PC-3 (cell line): ENCODE data around the gene CRAMP1. TPM values are rescaled to one million over a fixed set of nuclear protein-coding genes. Genes with fewer than 3 reads are reported as not detected.

Experiments used
- ATAC-seq: fragments of 200-7000 bp; cut with Tn5 transposase; 2 replicates; pipeline ENCODE4 v1.9.1; 2020; ENCODE audit warnings: mild to moderate bottlenecking, moderate library complexity
- BruUV-seq: library from RNA; stranded (reverse); fragments of 400-500 nt; replicated peaks from 2 replicates; lab custom pipeline; 2021; lab: Mats Ljungman, UMichigan
- CTCF ChIA-PET: fragments of 300-600 bp; sonication (Branson Sonifier 250); formaldehyde crosslinking; loops from one replicate; lab custom pipeline; 2022; ENCODE audit warnings: antibody characterized with exemption; lab: Charles Lee
- POLR2A ChIA-PET: fragments of 300-600 bp; sonication (Branson Sonifier 250); formaldehyde crosslinking; loops from one replicate; lab custom pipeline; 2022; ENCODE audit warnings: antibody characterized with exemption; ENCODE audit not compliant: unreplicated experiment; lab: Charles Lee
- DNase-seq: peaks from one replicate; pipeline ENCODE4 v3.0.0-alpha.2; 2015
- H2AFZ ChIP-seq: fragments of 300-600 bp; sonication (generic); 2 replicates; pipeline ENCODE4 v1.6.0; 2016; ENCODE audit warnings: antibody characterized with exemption, low read length
- H3F3A ChIP-seq: fragments of 300-600 bp; sonication (generic); one replicate; pipeline ENCODE4 v1.6.0; 2017; ENCODE audit warnings: antibody characterized with exemption, low read length, control low read depth, mild to moderate bottlenecking; ENCODE audit not compliant: unreplicated experiment
- H3K27ac ChIP-seq: fragments of 300-600 bp; sonication (generic); 2 replicates; pipeline ENCODE4 v1.5.1; 2016; ENCODE audit warnings: mild to moderate bottlenecking, low read length
- H3K27me3 ChIP-seq: fragments of 300-600 bp; sonication (generic); 2 replicates; pipeline ENCODE4 v1.6.1; 2016; ENCODE audit warnings: low read length, mixed read lengths
- H3K36me3 ChIP-seq: fragments of 300-600 bp; sonication (generic); 2 replicates; pipeline ENCODE4 v1.6.1; 2016; ENCODE audit warnings: low read depth, mixed run types, low read length, mixed read lengths
- H3K4me1 ChIP-seq: fragments of 300-600 bp; sonication (generic); 2 replicates; pipeline ENCODE4 v1.5.1; 2016; ENCODE audit warnings: low read length; ENCODE audit not compliant: insufficient read depth
- H3K4me2 ChIP-seq: fragments of 300-600 bp; sonication (generic); 2 replicates; pipeline ENCODE4 v1.6.0; 2016; ENCODE audit warnings: low read length
- H3K4me3 ChIP-seq: fragments of 300-600 bp; sonication (generic); 2 replicates; pipeline ENCODE4 v1.5.1; 2016; ENCODE audit warnings: mild to moderate bottlenecking, low read length, mixed read lengths
- H3K79me2 ChIP-seq: fragments of 300-600 bp; sonication (generic); 2 replicates; pipeline ENCODE4 v1.6.1; 2017; ENCODE audit warnings: low read length, mixed read lengths
- H3K9ac ChIP-seq: fragments of 300-600 bp; sonication (generic); 2 replicates; pipeline ENCODE4 v1.6.0; 2016; ENCODE audit warnings: mild to moderate bottlenecking, low read length
- H3K9me2 ChIP-seq: fragments of 300-600 bp; sonication (generic); replicated peaks from 2 replicates; pipeline ENCODE4 v1.6.1; 2016; ENCODE audit warnings: mixed run types, low read length, mixed read lengths
- H3K9me3 ChIP-seq: fragments of 300-600 bp; sonication (generic); 2 replicates; pipeline ENCODE4 v1.6.1; 2016; ENCODE audit warnings: low read length, mixed read lengths
- H4K20me1 ChIP-seq: fragments of 300-600 bp; sonication (generic); 2 replicates; pipeline ENCODE4 v1.6.1; 2016; ENCODE audit warnings: low read length, mixed read lengths
- EZH2 ChIP-seq: fragments of 300-600 bp; sonication (generic); IDR thresholded peaks from one replicate; pipeline ENCODE4 v1.6.1; 2017; ENCODE audit warnings: antibody characterized with exemption, mild to moderate bottlenecking, low read length; ENCODE audit not compliant: unreplicated experiment
- EZH2phosphoT487 ChIP-seq: fragments of 300-600 bp; sonication (generic); IDR thresholded peaks from 2 replicates; pipeline ENCODE4 v1.6.1; 2018; ENCODE audit warnings: mild to moderate bottlenecking, antibody characterized with exemption, low read length, borderline replicate concordance
- intact Hi-C: fragments of 100-400 bp; cut with micrococcal nuclease; formaldehyde crosslinking; loops from 2 replicates; pipeline ENCODE4 v1.9.0; 2023
- total RNA-seq: library from RNA; depleted of rRNA; stranded (reverse); fragments of >200 nt; gene quantifications from 2 replicates; pipeline ENCODE4 v1.2.3, GENCODE V29; 2014
- TF ChIP-seq, protein P1 (sequence below): fragments of 300-600 bp; sonication (generic); conservative IDR thresholded peaks from 2 replicates; pipeline ENCODE4 v1.5.1; 2017; ENCODE audit warnings: antibody characterized with exemption, low read depth, mild to moderate bottlenecking, low read length

Gene CRAMP1
- total RNA-seq, 1 experiment from 2014 or later: 8.5 TPM

GRCh38 chr16:1721372-1721771 is 109.2 kb downstream of the CRAMP1 start:
- Histone ChIP-seq H3K36me3 (no peaks in the 10 kb centered on the region), H3K79me2 (peaks cover 36% of the 10 kb centered on the region), H3K9me2 (no peaks in the 10 kb centered on the region), H2AFZ (no peak overlapping the region), H3K9ac (no peak overlapping the region), H3K27ac (peak overlapping the region; percentile 77), H4K20me1 (no peaks in the 10 kb centered on the region), H3K27me3 (no peaks in the 10 kb centered on the region), H3F3A (no peaks in the 10 kb centered on the region), H3K4me1 (peaks cover 15% of the 10 kb centered on the region; the same call in 1 of the 2 replicates), H3K4me3 (no peak overlapping the region), H3K9me3 (no peaks in the 10 kb centered on the region), H3K4me2 (no peak overlapping the region)
- POLR2A ChIA-PET: no interaction called here
- no TSS peak for BruUV-seq
- CTCF ChIA-PET: no interaction called here
- ATAC-seq: no peak
- TF ChIP-seq EZH2phosphoT487 (no peak), EZH2 (no peak)
- TF ChIP-seq, protein P1, sequence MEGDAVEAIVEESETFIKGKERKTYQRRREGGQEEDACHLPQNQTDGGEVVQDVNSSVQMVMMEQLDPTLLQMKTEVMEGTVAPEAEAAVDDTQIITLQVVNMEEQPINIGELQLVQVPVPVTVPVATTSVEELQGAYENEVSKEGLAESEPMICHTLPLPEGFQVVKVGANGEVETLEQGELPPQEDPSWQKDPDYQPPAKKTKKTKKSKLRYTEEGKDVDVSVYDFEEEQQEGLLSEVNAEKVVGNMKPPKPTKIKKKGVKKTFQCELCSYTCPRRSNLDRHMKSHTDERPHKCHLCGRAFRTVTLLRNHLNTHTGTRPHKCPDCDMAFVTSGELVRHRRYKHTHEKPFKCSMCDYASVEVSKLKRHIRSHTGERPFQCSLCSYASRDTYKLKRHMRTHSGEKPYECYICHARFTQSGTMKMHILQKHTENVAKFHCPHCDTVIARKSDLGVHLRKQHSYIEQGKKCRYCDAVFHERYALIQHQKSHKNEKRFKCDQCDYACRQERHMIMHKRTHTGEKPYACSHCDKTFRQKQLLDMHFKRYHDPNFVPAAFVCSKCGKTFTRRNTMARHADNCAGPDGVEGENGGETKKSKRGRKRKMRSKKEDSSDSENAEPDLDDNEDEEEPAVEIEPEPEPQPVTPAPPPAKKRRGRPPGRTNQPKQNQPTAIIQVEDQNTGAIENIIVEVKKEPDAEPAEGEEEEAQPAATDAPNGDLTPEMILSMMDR: no peak
- DNase-seq: no peak
- intact Hi-C loops: no loop called here

- Histone ChIP-seq H3K4me1 (peaks cover 15% of the 10 kb centered on the region; the same call in 1 of the 2 replicates), H3K79me2 (peaks cover 30% of the 10 kb centered on the region), H3K9ac (no peak overlapping the region), H2AFZ (no peak overlapping the region), H3F3A (no peaks in the 10 kb centered on the region), H4K20me1 (no peaks in the 10 kb centered on the region), H3K9me2 (no peaks in the 10 kb centered on the region), H3K4me3 (no peak overlapping the region), H3K4me2 (no peak overlapping the region), H3K27me3 (no peaks in the 10 kb centered on the region), H3K27ac (peak overlapping the region; percentile 77), H3K9me3 (no peaks in the 10 kb centered on the region), H3K36me3 (no peaks in the 10 kb centered on the region)
- intact Hi-C loops: no loop called here
- ChIA-PET POLR2A (no interaction called here), CTCF (interaction anchor here (0.6 to 0.9 kb wide), 3 partner anchors 15 to 286 kb away, joined by 3 to 4 read pairs (median 3); no protein-coding TSS in a partner anchor)
- TF ChIP-seq EZH2: no peak
- no peak for TF ChIP-seq EZH2phosphoT487
- TF ChIP-seq, protein P1: peak; percentile 75
- DNase-seq (peak; percentile 68), ATAC-seq (peak; percentile 36)
- no TSS peak for BruUV-seq
Observed at GRCh38 chr16:1723450-1724147, 111.4 kb downstream of the CRAMP1 start.

DNA sequence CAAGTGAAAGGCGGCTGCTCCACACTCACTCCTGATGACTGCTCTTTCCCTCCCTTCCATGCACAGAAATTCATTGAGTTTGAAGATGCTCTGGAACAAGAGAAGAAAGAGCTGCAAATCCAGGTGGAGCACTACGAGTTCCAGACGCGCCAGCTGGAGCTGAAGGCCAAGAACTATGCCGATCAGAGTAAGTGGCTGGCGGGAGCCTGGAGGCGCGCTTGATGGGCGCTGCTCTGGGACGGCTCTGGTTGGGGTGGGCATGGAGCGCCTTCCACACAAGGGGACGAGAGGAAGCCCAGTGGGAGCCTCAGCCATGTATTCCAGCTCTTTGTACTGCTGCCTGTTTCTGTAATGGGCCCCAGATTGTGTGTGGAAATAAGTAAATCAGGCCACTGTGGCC is 112.3 kb downstream of the CRAMP1 start:
- no peak overlapping the region for H3K9ac ChIP-seq
- H3K79me2 ChIP-seq: peaks cover 21% of the 10 kb centered on the region
- no peaks in the 10 kb centered on the region for H3K9me3 ChIP-seq
- no peaks in the 10 kb centered on the region for H3K9me2 ChIP-seq
- no peaks in the 10 kb centered on the region for H3K36me3 ChIP-seq
- TF ChIP-seq, protein P1: no peak
- no peak for TF ChIP-seq EZH2phosphoT487
- no peak for TF ChIP-seq EZH2
- no TSS peak for BruUV-seq
- intact Hi-C loops: no loop called here
- ATAC-seq (no peak), DNase-seq (no peak)
- peaks cover 15% of the 10 kb centered on the region; the same call in 1 of the 2 replicates for H3K4me1 ChIP-seq
- no peak overlapping the region for H3K4me2 ChIP-seq
- H2AFZ ChIP-seq: no peak overlapping the region
- POLR2A ChIA-PET: no interaction called here
- no peak overlapping the region for H3K4me3 ChIP-seq
- H3K27me3 ChIP-seq: no peaks in the 10 kb centered on the region
- CTCF ChIA-PET: no interaction called here
- no peaks in the 10 kb centered on the region for H3F3A ChIP-seq
- no peaks in the 10 kb centered on the region for H4K20me1 ChIP-seq
- no peak overlapping the region for H3K27ac ChIP-seq
